HCT116 (cell line): ENCODE results near the gene NEUROG1. TPM values are rescaled to one million over a fixed set of nuclear protein-coding genes. Genes with fewer than 3 reads are reported as not detected.

Experiments
- ATAC-seq: fragments of 200-7000 bp; cut with Tn5 transposase; 2 replicates; pipeline ENCODE4 v1.9.1; 2020; ENCODE audit warnings: mild to moderate bottlenecking, moderate library complexity
- BruUV-seq: library from RNA; stranded (reverse); fragments of 400-500 nt; replicated peaks from 2 replicates; lab custom pipeline; 2021; lab: Mats Ljungman, UMichigan
- CTCF ChIA-PET: fragments of 300-600 bp; sonication (Branson Sonifier 250); formaldehyde crosslinking; loops from one replicate; lab custom pipeline; 2021; ENCODE audit warnings: antibody characterized with exemption; lab: Charles Lee
- POLR2A ChIA-PET: fragments of 300-600, 350-600 bp; sonication (Branson Sonifier 250); formaldehyde crosslinking; loops from one replicate; lab custom pipeline; 2021; ENCODE audit warnings: antibody characterized with exemption; lab: Charles Lee
- RAD21 ChIA-PET, 2 experiments: fragments of 300-600 bp; sonication (Branson Sonifier 250); formaldehyde crosslinking; loops; one replicate each; lab custom pipeline; 2023; ENCODE audit warnings: low total read pairs in 2 of 2; ENCODE audit not compliant: uncharacterized antibody in 2 of 2, unreplicated experiment in 2 of 2, low non-redundant PET in 1 of 2; lab: Charles Lee
- DNase-seq: peaks from one replicate; pipeline ENCODE4 v3.0.0-alpha.2; 2010; ENCODE audit warnings: low read depth, low spot score
- H2AFZ ChIP-seq: fragments of 200-600 bp; shearing (Covaris generic), sonication (generic); 2 replicates; pipeline ENCODE4 v1.6.1; 2017; ENCODE audit warnings: low read depth, mixed run types, mixed read lengths, antibody characterized with exemption, low read length; ENCODE audit not compliant: poor library complexity, severe bottlenecking
- H3K27ac ChIP-seq: 2 replicates; pipeline ENCODE4 v1.5.1; 2012; ENCODE audit warnings: low read depth, low read length
- H3K27me3 ChIP-seq: fragments of 200-600 bp; sonication (generic); 2 replicates; pipeline ENCODE4 v1.6.1; 2016; ENCODE audit warnings: mixed run types, low read length, mixed read lengths; ENCODE audit not compliant: insufficient read depth
- H3K36me3 ChIP-seq, 2 experiments: fragments of 200-500 bp in 1 of 2; fragments of 200-600 bp in 1 of 2; sonication (Bioruptor generic) in 1 of 2; sonication (generic) in 1 of 2; 2 replicates each; pipeline versions ENCODE4 v1.5.1 to v1.6.1; 2014 to 2016; ENCODE audit warnings: low read length in 2 of 2, inconsistent platforms in 1 of 2, mixed read lengths in 1 of 2, mixed run types in 1 of 2; ENCODE audit not compliant: insufficient read depth in 2 of 2, control insufficient read depth in 1 of 2
- H3K4me1 ChIP-seq, 2 experiments: fragments of 200-600 bp in 1 of 2; sonication (generic) in 1 of 2; 2 replicates each; pipeline versions ENCODE4 v1.5.1 to v1.6.1; 2012 to 2017; ENCODE audit warnings: low read length in 2 of 2, inconsistent platforms in 1 of 2, mild to moderate bottlenecking in 1 of 2, mixed read lengths in 1 of 2, mixed run types in 1 of 2, moderate library complexity in 1 of 2; ENCODE audit not compliant: insufficient read depth in 2 of 2, control insufficient read depth in 1 of 2
- H3K4me2 ChIP-seq: fragments of 200-600 bp; sonication (generic); 2 replicates; pipeline ENCODE4 v1.6.1; 2017; ENCODE audit warnings: mixed run types, low read length, mixed read lengths
- H3K4me3 ChIP-seq, 2 experiments: fragments of 200-600 bp in 1 of 2; sonication (generic) in 1 of 2; replicated peaks in 1 of 2; 2 replicates each; pipeline ENCODE4 v1.5.1; 2011 to 2016; ENCODE audit warnings: low read length in 2 of 2, control low read depth in 1 of 2, low read depth in 1 of 2, mild to moderate bottlenecking in 1 of 2, mixed read lengths in 1 of 2, mixed run types in 1 of 2
- H3K79me2 ChIP-seq: fragments of 200-600 bp; sonication (generic); 2 replicates; pipeline ENCODE4 v1.6.1; 2017; ENCODE audit warnings: mild to moderate bottlenecking, mixed run types, low read length, moderate library complexity, mixed read lengths; ENCODE audit not compliant: insufficient read depth
- H3K9ac ChIP-seq: fragments of 200-600 bp; sonication (generic); 2 replicates; pipeline ENCODE4 v1.6.1; 2016; ENCODE audit warnings: low read length, mixed read lengths
- H3K9me2 ChIP-seq: fragments of 200-600 bp; sonication (generic), shearing (Covaris generic); 2 replicates; pipeline ENCODE4 v1.6.1; 2017; ENCODE audit warnings: mixed run types, mild to moderate bottlenecking, moderate library complexity; ENCODE audit not compliant: insufficient read depth
- H3K9me3 ChIP-seq, 2 experiments: fragments of 200-500 bp in 1 of 2; fragments of 200-600 bp in 1 of 2; sonication (Bioruptor generic) in 1 of 2; sonication (generic) in 1 of 2; 2 replicates each; pipeline ENCODE4 v1.6.1; 2014 to 2017; ENCODE audit warnings: low read length in 2 of 2, mixed read lengths in 2 of 2, inconsistent platforms in 1 of 2, low read depth in 1 of 2, mild to moderate bottlenecking in 1 of 2, mixed run types in 1 of 2, moderate library complexity in 1 of 2; ENCODE audit not compliant: control insufficient read depth in 1 of 2, insufficient read depth in 1 of 2
- H4K20me1 ChIP-seq: fragments of 200-600 bp; sonication (generic), shearing (Covaris generic); 2 replicates; pipeline ENCODE4 v1.6.1; 2017; ENCODE audit warnings: mixed run types, mild to moderate bottlenecking, moderate library complexity; ENCODE audit not compliant: insufficient read depth
- ATF3 ChIP-seq: IDR thresholded peaks from 2 replicates; pipeline ENCODE4 v1.6.1; 2012
- CBX3 ChIP-seq: IDR thresholded peaks from 2 replicates; pipeline ENCODE4 v1.6.1; 2012; ENCODE audit warnings: low read depth
- CEBPB ChIP-seq: IDR thresholded peaks from 2 replicates; pipeline ENCODE4 v1.6.1; 2012; ENCODE audit warnings: low read depth
- CTCF ChIP-seq, 3 experiments: fragments of 200-600 bp in 1 of 3; sonication (generic) in 1 of 3; IDR thresholded peaks in 2 of 3; conservative IDR thresholded peaks in 1 of 3; 2 replicates each; pipeline ENCODE4 v1.5.1; 2012 to 2017; ENCODE audit warnings: low read depth in 2 of 3, low read length in 2 of 3, antibody characterized with exemption in 1 of 3, borderline replicate concordance in 1 of 3, control low read depth in 1 of 3, mild to moderate bottlenecking in 1 of 3, mixed read lengths in 1 of 3, mixed run types in 1 of 3, moderate library complexity in 1 of 3; ENCODE audit not compliant: insufficient read depth in 1 of 3
- EGR1 ChIP-seq: IDR thresholded peaks from 2 replicates; pipeline ENCODE4 v1.6.1; 2012; ENCODE audit warnings: low read depth
- ELF1 ChIP-seq: IDR thresholded peaks from 2 replicates; pipeline ENCODE4 v1.6.1; 2012; ENCODE audit warnings: low read depth, borderline replicate concordance
- EZH2 ChIP-seq: fragments of 200-600 bp; sonication (generic); IDR thresholded peaks from 2 replicates; pipeline ENCODE4 v1.6.1; 2017; ENCODE audit warnings: antibody characterized with exemption, mixed run types
- EZH2phosphoT487 ChIP-seq: fragments of 200-600 bp; IDR thresholded peaks from 2 replicates; pipeline ENCODE4 v1.6.1; 2018; ENCODE audit warnings: antibody characterized with exemption, borderline replicate concordance
- JUND ChIP-seq: IDR thresholded peaks from 2 replicates; pipeline ENCODE4 v1.6.1; 2012
- POLR2A ChIP-seq: IDR thresholded peaks from 2 replicates; pipeline ENCODE4 v1.7.0; 2011; ENCODE audit warnings: borderline replicate concordance; ENCODE audit not compliant: insufficient read depth, insufficient read length; ENCODE audit errors: extremely low read depth
- POLR2AphosphoS5 ChIP-seq: IDR thresholded peaks from 2 replicates; pipeline ENCODE4 v1.6.1; 2011; ENCODE audit warnings: mild to moderate bottlenecking, low read depth, low read length, moderate library complexity
- REST ChIP-seq: IDR thresholded peaks from 2 replicates; pipeline ENCODE4 v1.6.1; 2012; ENCODE audit warnings: low read depth
- SIN3A ChIP-seq: IDR thresholded peaks from 2 replicates; pipeline ENCODE4 v1.6.1; 2012; ENCODE audit warnings: low read depth
- SP1 ChIP-seq: IDR thresholded peaks from 2 replicates; pipeline ENCODE4 v1.6.1; 2012; ENCODE audit warnings: low read depth
- YY1 ChIP-seq: IDR thresholded peaks from 2 replicates; pipeline ENCODE4 v1.6.1; 2011; ENCODE audit warnings: low read length, low read depth, moderate library complexity, mild to moderate bottlenecking; ENCODE audit not compliant: insufficient replicate concordance; ENCODE audit errors: extremely low read depth
- ZBTB33 ChIP-seq: IDR thresholded peaks from 2 replicates; pipeline ENCODE4 v1.6.1; 2011; ENCODE audit warnings: mild to moderate bottlenecking, low read length, moderate library complexity; ENCODE audit not compliant: insufficient replicate concordance; ENCODE audit errors: extremely low read depth
- ZFX ChIP-seq: fragments of 450-650 bp; IDR thresholded peaks from 2 replicates; pipeline ENCODE4 v1.6.1; 2017
- ZNF274 ChIP-seq: fragments of 200-500 bp; sonication (Bioruptor generic); IDR thresholded peaks from 2 replicates; pipeline ENCODE4 v1.6.1; 2014; ENCODE audit warnings: mild to moderate bottlenecking, low read depth, low read length, inconsistent platforms
- intact Hi-C: fragments of 100-400 bp; cut with micrococcal nuclease; formaldehyde crosslinking; loops from 2 replicates; pipeline ENCODE4 v1.10.0; 2022
- total RNA-seq: library from RNA; stranded (reverse); gene quantifications from one replicate; pipeline ENCODE4 v1.2.1, GENCODE V29; 2021; ENCODE audit not compliant: unreplicated experiment

The NEUROG1 gene
- total RNA-seq, 1 experiment from 2014 or later: not detected

GRCh38 chr5:135555530-135555929 lies 19.8 kb upstream of the NEUROG1 start:
- H3K4me2 ChIP-seq: no peak overlapping the region
- intact Hi-C loops: no loop called here
- ATAC-seq: no peak
- ChIA-PET RAD21 (no interaction called here), CTCF (interaction anchor here (9.1 to 11.5 kb wide), 2 partner anchors 10 to 94 kb away, joined by 191 to 476 read pairs; no protein-coding TSS in a partner anchor), POLR2A (no interaction called here)
- no peaks in the 10 kb centered on the region for H3K27me3 ChIP-seq
- H4K20me1 ChIP-seq: no peaks in the 10 kb centered on the region
- H3K4me3 ChIP-seq: no peak overlapping the region
- DNase-seq: no peak
- no peak overlapping the region for H3K27ac ChIP-seq
- no peaks in the 10 kb centered on the region for H3K9me2 ChIP-seq
- H3K79me2 ChIP-seq: no peaks in the 10 kb centered on the region
- no peak for TF ChIP-seq EGR1
- no peak for TF ChIP-seq CTCF (IDR thresholded peaks at IDR 0.05 in 2 of 3, conservative IDR thresholded peaks at IDR 0.05 in 1 of 3; ENCODE audit: borderline replicate concordance in 1 of 3, insufficient read depth in 1 of 3, low read depth in 2 of 3, low read length in 2 of 3)
- TF ChIP-seq ELF1: no peak
- TF ChIP-seq ZBTB33: no peak
- TF ChIP-seq SIN3A: no peak
- no peak for TF ChIP-seq POLR2AphosphoS5
- no peak for TF ChIP-seq JUND
- TF ChIP-seq EZH2phosphoT487: no peak
- TF ChIP-seq POLR2A: no peak
- TF ChIP-seq EZH2: no peak
- no peak for TF ChIP-seq CBX3
- no peak for TF ChIP-seq ATF3
- no peak for TF ChIP-seq REST
- no peak for TF ChIP-seq ZNF274
- TF ChIP-seq CEBPB: no peak
- TF ChIP-seq SP1: no peak
- no peak for TF ChIP-seq YY1
- TF ChIP-seq ZFX: no peak
- peaks cover 8% of the 10 kb centered on the region in 2 experiments for H3K4me1 ChIP-seq
- no TSS peak for BruUV-seq
- no peak overlapping the region for H3K9ac ChIP-seq
- no peak overlapping the region for H2AFZ ChIP-seq
- H3K9me3 ChIP-seq: no peaks in the 10 kb centered on the region
- no peaks in the 10 kb centered on the region for H3K36me3 ChIP-seq
